Adipocyte (in vitro differentiated cells): ENCODE data around the gene ASTN2.
"Not testable (repeated sequence)": the region's sequence is repeated elsewhere in the genome, so short reads cannot be mapped to it uniquely, and the experiment has no call there.

ENCODE experiments used
- DNase-seq: peaks from one replicate; pipeline ENCODE4 v3.0.0-alpha.2; 2015; ENCODE audit warnings: low read depth
- H3K27me3 ChIP-seq: replicated peaks from 2 replicates; pipeline ENCODE4 v1.7.0; 2013; ENCODE audit warnings: mild to moderate bottlenecking, low read length, moderate library complexity; ENCODE audit not compliant: control insufficient read depth, insufficient read depth
- H3K36me3 ChIP-seq: 2 replicates; pipeline ENCODE4 v1.7.0; 2013; ENCODE audit warnings: low read length, mild to moderate bottlenecking, moderate library complexity; ENCODE audit not compliant: control insufficient read depth, insufficient read depth, severe bottlenecking
- H3K4me1 ChIP-seq: 2 replicates; pipeline ENCODE4 v1.7.0; 2013; ENCODE audit warnings: mild to moderate bottlenecking, low read length, moderate library complexity; ENCODE audit not compliant: control insufficient read depth, insufficient read depth
- H3K4me3 ChIP-seq: 2 replicates; pipeline ENCODE4 v1.7.0; 2013; ENCODE audit warnings: mild to moderate bottlenecking, low read length, moderate library complexity
- H3K9ac ChIP-seq: 2 replicates; pipeline ENCODE4 v1.7.0; 2013; ENCODE audit warnings: mild to moderate bottlenecking, low read length, moderate library complexity
- H3K9me3 ChIP-seq: 2 replicates; pipeline ENCODE4 v1.7.0; 2013; ENCODE audit warnings: mild to moderate bottlenecking, low read length, moderate library complexity; ENCODE audit not compliant: control insufficient read depth

The ASTN2 gene

DNA sequence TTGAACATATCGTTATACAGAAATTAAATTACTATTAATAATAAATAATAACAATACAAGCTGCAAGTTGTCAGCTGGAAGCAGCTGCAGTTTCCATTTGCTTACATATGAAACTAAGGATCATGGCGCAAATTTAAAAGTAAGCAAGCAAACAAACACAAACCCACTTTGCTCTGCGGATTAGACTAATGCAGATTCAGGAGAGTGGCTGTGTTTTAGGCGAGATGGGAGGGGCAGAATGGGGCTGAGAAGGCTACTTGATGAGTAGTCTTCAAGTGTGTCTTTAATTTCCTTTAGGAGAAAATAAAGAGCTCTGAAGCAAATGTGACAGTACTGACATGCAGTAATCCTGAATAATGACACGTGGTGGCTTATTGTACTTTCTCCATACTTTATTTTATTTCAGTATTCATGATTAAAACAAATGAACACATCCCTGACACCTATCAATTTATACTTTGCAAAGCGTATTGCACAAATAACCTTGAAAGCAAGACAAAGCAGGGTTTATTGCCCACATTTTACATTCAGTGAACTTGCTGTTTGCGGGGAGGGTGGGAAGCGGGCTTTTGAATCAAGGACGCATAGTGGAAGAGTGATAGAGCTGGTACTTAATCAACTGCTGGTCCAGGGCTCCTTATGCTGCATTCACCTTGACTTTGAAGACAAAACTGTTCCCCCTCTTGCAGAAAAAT, 949.1 kb downstream of the ASTN2 start:
- H3K4me1 ChIP-seq = peaks cover 4% of the 10 kb centered on the region
- no peak overlapping the region for H3K9ac ChIP-seq
- H3K9me3 ChIP-seq = no peaks in the 10 kb centered on the region
- no peak for DNase-seq
- no peaks in the 10 kb centered on the region for H3K36me3 ChIP-seq
- no peak overlapping the region for H3K4me3 ChIP-seq
- H3K27me3 ChIP-seq = no peaks in the 10 kb centered on the region

- H3K27me3 ChIP-seq = no peaks in the 10 kb centered on the region
- no peak for DNase-seq
- no peaks in the 10 kb centered on the region for H3K4me1 ChIP-seq
- H3K36me3 ChIP-seq = no peaks in the 10 kb centered on the region
- no peak overlapping the region for H3K9ac ChIP-seq
- H3K9me3 ChIP-seq = no peaks in the 10 kb centered on the region
- H3K4me3 ChIP-seq = no peak overlapping the region
Measured at GRCh38 chr9:116464987-116465571, 949.8 kb downstream of the ASTN2 start.

DNA sequence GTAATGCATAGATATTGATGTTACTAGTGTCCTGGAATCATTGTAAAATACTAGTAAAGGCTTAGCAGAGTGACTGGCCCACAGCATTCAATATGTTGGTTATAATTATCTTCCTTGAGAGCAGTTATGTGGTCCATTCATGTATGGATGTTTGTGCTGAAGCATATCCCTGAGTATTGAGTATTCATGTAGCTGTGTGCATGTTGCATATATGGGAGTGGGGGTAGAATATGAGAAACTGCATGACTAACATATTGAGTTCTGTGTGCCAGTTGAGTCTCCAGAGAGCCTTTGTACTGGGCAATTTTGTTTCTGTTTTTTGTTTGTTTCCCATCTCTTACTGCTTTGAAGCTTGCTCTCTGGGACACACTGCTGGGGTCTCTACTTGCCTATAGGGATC, 950.4 kb downstream of the ASTN2 start:
- no peak for DNase-seq
- Histone ChIP-seq H3K27me3 (no peaks in the 10 kb centered on the region), H3K9me3 (no peaks in the 10 kb centered on the region), H3K4me3 (no peak overlapping the region), H3K36me3 (no peaks in the 10 kb centered on the region), H3K9ac (no peak overlapping the region), H3K4me1 (no peaks in the 10 kb centered on the region)

- Histone ChIP-seq H3K4me1 (no peaks in the 10 kb centered on the region), H3K4me3 (no peak overlapping the region), H3K27me3 (no peaks in the 10 kb centered on the region), H3K9ac (no peak overlapping the region), H3K36me3 (no peaks in the 10 kb centered on the region), H3K9me3 (peaks cover 4% of the 10 kb centered on the region)
- DNase-seq = no peak
Measured at GRCh38 chr9:116461632-116462031, 953.2 kb downstream of the ASTN2 start.

DNA sequence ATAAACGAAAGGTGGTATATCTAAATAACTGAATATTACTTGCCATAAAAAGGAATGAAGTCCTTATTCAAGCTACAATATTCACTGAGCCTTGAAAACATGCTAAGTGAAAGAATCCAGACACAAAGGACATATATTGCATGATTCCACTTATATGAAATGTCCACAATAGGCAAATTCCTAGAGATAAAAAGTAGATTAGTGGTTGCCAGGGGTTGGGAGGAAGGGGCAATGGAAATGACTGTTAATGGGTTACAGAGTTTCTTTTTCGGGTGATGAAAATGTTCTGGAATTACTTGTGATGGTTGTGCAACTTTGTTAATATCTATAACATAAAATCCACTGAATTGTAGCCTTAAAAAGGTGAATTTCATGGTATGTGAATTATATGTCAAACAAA, 954.8 kb downstream of the ASTN2 start:
- Histone ChIP-seq H3K4me3 (no peak overlapping the region), H3K27me3 (no peaks in the 10 kb centered on the region), H3K9me3 (peaks cover 8% of the 10 kb centered on the region), H3K36me3 (no peaks in the 10 kb centered on the region), H3K4me1 (no peaks in the 10 kb centered on the region), H3K9ac (no peak overlapping the region)
- DNase-seq = peak; percentile 50

GRCh38 chr9:116459576-116459975, 955.3 kb downstream of the ASTN2 start:
- no peak overlapping the region for H3K9ac ChIP-seq
- peaks cover 8% of the 10 kb centered on the region for H3K9me3 ChIP-seq
- no peaks in the 10 kb centered on the region for H3K27me3 ChIP-seq
- H3K4me1 ChIP-seq = no peaks in the 10 kb centered on the region
- no peak for DNase-seq
- H3K36me3 ChIP-seq = no peaks in the 10 kb centered on the region
- H3K4me3 ChIP-seq = no peak overlapping the region

DNA sequence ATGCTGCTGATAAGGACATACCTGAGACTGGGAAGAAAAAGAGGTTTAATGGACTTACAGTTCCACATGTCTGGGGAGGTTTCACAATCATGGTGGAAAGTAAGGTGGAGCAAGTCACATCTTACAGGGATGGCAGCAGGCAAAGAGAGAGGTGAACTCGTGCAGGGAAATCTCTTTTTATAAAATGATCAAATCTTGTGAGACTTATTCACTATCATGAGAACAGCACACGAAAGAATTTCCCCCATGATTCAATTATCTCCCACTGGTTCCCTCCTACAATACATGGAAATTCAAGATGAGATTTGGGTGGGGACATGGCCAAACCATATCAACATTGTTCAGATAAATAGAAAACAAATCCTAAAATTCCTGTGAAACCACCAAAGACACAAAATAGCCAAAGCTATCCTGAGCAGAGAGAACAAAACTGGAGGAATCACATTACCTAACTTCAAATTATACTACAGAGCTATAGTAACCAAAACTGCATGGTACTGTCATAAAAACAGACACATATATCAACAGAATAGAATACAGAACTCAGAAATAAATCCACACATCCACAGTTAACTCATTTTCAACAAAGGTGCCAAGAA, 958.3 kb downstream of the ASTN2 start:
- H3K4me3 ChIP-seq = no peak overlapping the region
- H3K36me3 ChIP-seq = no peaks in the 10 kb centered on the region
- H3K27me3 ChIP-seq = no peaks in the 10 kb centered on the region
- peaks cover 8% of the 10 kb centered on the region for H3K9me3 ChIP-seq
- peaks cover 16% of the 10 kb centered on the region for H3K4me1 ChIP-seq
- no peak for DNase-seq
- no peak overlapping the region for H3K9ac ChIP-seq

DNA sequence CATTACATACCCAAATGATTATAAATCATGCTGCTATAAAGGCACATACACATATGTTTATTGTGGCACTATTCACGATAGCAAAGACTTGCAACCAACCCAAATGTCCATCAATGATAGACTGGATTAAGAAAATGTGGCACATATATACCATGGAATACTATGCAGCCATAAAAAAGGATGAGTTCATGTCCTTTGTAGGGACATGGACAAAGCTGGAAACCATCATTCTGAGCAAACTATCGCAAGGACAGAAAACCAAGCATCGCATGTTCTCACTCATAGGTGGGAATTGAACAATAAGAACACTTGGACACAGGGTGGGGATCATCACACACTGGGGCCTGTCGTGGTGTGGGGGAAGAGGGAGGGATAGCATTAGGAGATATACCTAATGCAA, 960.3 kb downstream of the ASTN2 start:
- H3K9ac ChIP-seq, H3K4me3 ChIP-seq, H3K36me3 ChIP-seq, DNase-seq, H3K27me3 ChIP-seq, H3K9me3 ChIP-seq: not testable (repeated sequence)
- H3K4me1 ChIP-seq = peaks cover 34% of the 10 kb centered on the region

DNA sequence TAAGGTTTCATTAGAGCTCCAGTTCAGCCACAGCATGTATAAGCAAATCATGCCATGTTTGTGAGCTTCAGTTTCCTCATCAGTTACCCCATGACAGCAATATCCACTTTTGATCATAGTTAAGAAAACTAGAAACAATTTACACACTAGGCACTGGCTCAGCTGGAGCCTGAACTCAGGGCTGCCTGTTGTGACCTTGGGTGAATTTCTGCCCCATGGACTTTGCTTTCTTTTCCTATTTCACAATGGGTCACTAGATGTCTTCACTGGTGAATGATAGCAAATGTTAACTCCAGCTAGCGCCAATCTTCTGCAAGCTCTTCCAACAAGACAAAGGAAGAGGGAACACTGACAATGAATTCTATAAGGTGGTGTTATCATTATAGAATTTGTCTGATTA, 961.1 kb downstream of the ASTN2 start:
- DNase-seq = no peak
- peaks cover 8% of the 10 kb centered on the region for H3K9me3 ChIP-seq
- no peak overlapping the region for H3K9ac ChIP-seq
- no peak overlapping the region for H3K4me3 ChIP-seq
- H3K36me3 ChIP-seq = no peaks in the 10 kb centered on the region
- H3K4me1 ChIP-seq = peaks cover 34% of the 10 kb centered on the region
- no peaks in the 10 kb centered on the region for H3K27me3 ChIP-seq

DNA sequence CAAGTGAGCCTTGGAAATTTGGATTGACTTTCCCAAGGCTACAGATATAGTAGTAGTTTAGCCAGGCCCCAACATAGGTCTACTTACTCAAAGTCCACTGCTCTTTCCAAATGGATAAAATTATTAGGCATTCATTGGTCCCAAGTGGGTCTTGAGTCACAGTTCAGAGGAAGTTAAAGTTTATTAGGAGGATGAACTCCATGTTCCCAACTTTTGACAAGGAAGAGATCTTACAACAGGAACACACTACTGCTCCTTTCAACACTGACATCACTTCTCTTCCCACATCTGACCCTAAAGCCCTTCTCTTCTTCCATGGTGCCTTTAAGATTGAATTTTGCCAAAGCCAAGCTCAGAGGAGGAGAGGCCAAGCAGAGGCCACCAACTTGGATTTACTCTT, 962.2 kb downstream of the ASTN2 start:
- Histone ChIP-seq H3K36me3 (no peaks in the 10 kb centered on the region), H3K4me1 (peaks cover 34% of the 10 kb centered on the region), H3K27me3 (no peaks in the 10 kb centered on the region), H3K4me3 (no peak overlapping the region), H3K9me3 (peaks cover 8% of the 10 kb centered on the region), H3K9ac (no peak overlapping the region)
- no peak for DNase-seq

GRCh38 chr9:116452227-116452626, 962.6 kb downstream of the ASTN2 start:
- Histone ChIP-seq H3K27me3 (no peaks in the 10 kb centered on the region), H3K4me1 (peaks cover 34% of the 10 kb centered on the region), H3K36me3 (no peaks in the 10 kb centered on the region), H3K9ac (no peak overlapping the region), H3K4me3 (no peak overlapping the region), H3K9me3 (peaks cover 8% of the 10 kb centered on the region)
- DNase-seq = no peak
